GM23338 (cell line): Measurements from ENCODE around the gene ATG2B. TPM values are rescaled to one million over a fixed set of nuclear protein-coding genes. Genes with fewer than 3 reads are reported as not detected.

ENCODE experiments used
- ATAC-seq: fragments of 200-7000 bp; cut with Tn5 transposase; 3 replicates; pipeline ENCODE4 v1.9.1; 2020
- DNase-seq: peaks from one replicate; pipeline ENCODE4 v3.0.0-alpha.2; 2015; ENCODE audit warnings: low spot score
- H2AFZ ChIP-seq: fragments of 200-600 bp; sonication (generic); 2 replicates; pipeline ENCODE4 v1.8.0; 2016; ENCODE audit warnings: antibody characterized with exemption, mild to moderate bottlenecking, moderate library complexity
- H3F3A ChIP-seq: fragments of 200-600 bp; sonication (generic); replicated peaks from 2 replicates; pipeline ENCODE4 v1.8.0; 2017; ENCODE audit warnings: antibody characterized with exemption, mixed run types, low read depth
- H3K27ac ChIP-seq: fragments of 200-600 bp; sonication (generic); 2 replicates; pipeline ENCODE4 v1.6.1; 2016; ENCODE audit warnings: low read depth
- H3K27me3 ChIP-seq: fragments of 200-600 bp; sonication (generic); 2 replicates; pipeline ENCODE4 v1.8.0; 2016; ENCODE audit warnings: mild to moderate bottlenecking, mixed run types, moderate library complexity; ENCODE audit not compliant: insufficient read depth
- H3K36me3 ChIP-seq: fragments of 200-600 bp; sonication (generic); 2 replicates; pipeline ENCODE4 v1.8.0; 2016; ENCODE audit warnings: mild to moderate bottlenecking; ENCODE audit not compliant: insufficient read depth
- H3K4me1 ChIP-seq: fragments of 200-600 bp; sonication (generic); 2 replicates; pipeline ENCODE4 v1.8.0; 2016; ENCODE audit warnings: mild to moderate bottlenecking, moderate library complexity; ENCODE audit not compliant: insufficient read depth
- H3K4me2 ChIP-seq: fragments of 200-600 bp; sonication (generic); 2 replicates; pipeline ENCODE4 v1.7.1; 2017; ENCODE audit warnings: mixed run types
- H3K4me3 ChIP-seq: fragments of 200-600 bp; sonication (generic); 2 replicates; pipeline ENCODE4 v1.6.1; 2016; ENCODE audit warnings: mixed run types
- H3K79me2 ChIP-seq: fragments of 200-600 bp; sonication (generic); replicated peaks from 2 replicates; pipeline ENCODE4 v1.8.0; 2017; ENCODE audit warnings: mild to moderate bottlenecking; ENCODE audit not compliant: insufficient read depth
- H3K9me2 ChIP-seq: fragments of 200-600 bp; sonication (generic); 2 replicates; pipeline ENCODE4 v1.8.0; 2017; ENCODE audit not compliant: insufficient read depth
- H4K20me1 ChIP-seq: fragments of 200-600 bp; sonication (generic); replicated peaks from 2 replicates; pipeline ENCODE4 v1.8.0; 2017; ENCODE audit warnings: mild to moderate bottlenecking; ENCODE audit not compliant: insufficient read depth
- H3K27ac Mint-ChIP-seq: 2 replicates; pipeline ENCODE4 v1.8.0; 2020; ENCODE audit warnings: inconsistent platforms, mild to moderate bottlenecking, moderate library complexity, mixed read lengths
- H3K27me3 Mint-ChIP-seq: 3 replicates; pipeline ENCODE4 v1.8.0; 2022; ENCODE audit warnings: low read depth, mild to moderate bottlenecking, moderate library complexity, mixed read lengths, inconsistent platforms; ENCODE audit not compliant: insufficient read depth, poor library complexity
- H3K36me3 Mint-ChIP-seq: 3 replicates; pipeline ENCODE4 v1.8.0; 2021; ENCODE audit warnings: low read depth, mild to moderate bottlenecking, inconsistent platforms, moderate library complexity, mixed read lengths
- H3K4me1 Mint-ChIP-seq: 3 replicates; pipeline ENCODE4 v1.8.0; 2020; ENCODE audit warnings: mild to moderate bottlenecking, inconsistent platforms, mixed read lengths
- H3K4me3 Mint-ChIP-seq: 3 replicates; pipeline ENCODE4 v1.8.0; 2021; ENCODE audit warnings: moderate library complexity, mild to moderate bottlenecking, inconsistent platforms, mixed read lengths
- H3K9me3 Mint-ChIP-seq: 3 replicates; pipeline ENCODE4 v1.8.0; 2020; ENCODE audit warnings: moderate library complexity, mild to moderate bottlenecking, inconsistent platforms, mixed read lengths
- CREB1 ChIP-seq: fragments of 250-450 bp; sonication (Bioruptor Pico); IDR thresholded peaks from 2 replicates; pipeline ENCODE4 v1.5.0; 2020; ENCODE audit warnings: low read depth, mild to moderate bottlenecking, moderate library complexity
- EZH2 ChIP-seq: fragments of 200-600 bp; sonication (generic); IDR thresholded peaks from one replicate; pipeline ENCODE4 v1.8.0; 2017; ENCODE audit warnings: antibody characterized with exemption, mild to moderate bottlenecking, low read depth; ENCODE audit not compliant: unreplicated experiment
- EZH2phosphoT487 ChIP-seq: fragments of 200-600 bp; sonication (generic); IDR thresholded peaks from one replicate; pipeline ENCODE4 v1.8.1; 2018; ENCODE audit warnings: antibody characterized with exemption; ENCODE audit not compliant: unreplicated experiment
- JUNB ChIP-seq: IDR thresholded peaks from one replicate; pipeline ENCODE4 v1.6.1; 2016; ENCODE audit warnings: antibody characterized with exemption; ENCODE audit not compliant: unreplicated experiment
- ZNF331 ChIP-seq: fragments of 250-450 bp; sonication (Bioruptor Pico); IDR thresholded peaks from 2 replicates; pipeline ENCODE4 v1.5.0; 2020; ENCODE audit warnings: low read depth, mild to moderate bottlenecking, moderate library complexity
- polyA plus RNA-seq: library from polyadenylated mRNA; unstranded; fragments of >200 nt; fragmentation: Nextera tagmentation; extraction: Ambion mirVana; gene quantifications from 2 replicates; pipeline ENCODE4 v1.2.1, GENCODE V29; 2016
- total RNA-seq: library from RNA; depleted of rRNA; stranded (reverse); fragments of >200 nt; shearing (Covaris generic); gene quantifications from 2 replicates; pipeline ENCODE4 v1.2.3, GENCODE V29; 2014
- TF ChIP-seq, protein P1 (sequence below), 2 experiments: fragments of 200-600 bp in 1 of 2; sonication (generic) in 1 of 2; conservative IDR thresholded peaks; 2 replicates each; pipeline versions ENCODE4 v1.5.1 to v1.6.1; 2016 to 2017; ENCODE audit warnings: antibody characterized with exemption in 2 of 2, low read depth in 2 of 2, mild to moderate bottlenecking in 2 of 2, moderate library complexity in 1 of 2
- TF ChIP-seq, protein P2 (sequence below): fragments of 250-450 bp; sonication (Bioruptor Pico); IDR thresholded peaks from 2 replicates; pipeline ENCODE4 v1.5.0; 2020; ENCODE audit warnings: mild to moderate bottlenecking, moderate library complexity
- TF ChIP-seq, protein P3 (sequence below): IDR thresholded peaks from one replicate; pipeline ENCODE4 v1.6.1; 2018; ENCODE audit warnings: antibody characterized with exemption; ENCODE audit not compliant: unreplicated experiment

Gene ATG2B
- total and polyA plus RNA-seq, 2 experiments from 2014 or later, result 3.8 to 15.4 TPM

DNA sequence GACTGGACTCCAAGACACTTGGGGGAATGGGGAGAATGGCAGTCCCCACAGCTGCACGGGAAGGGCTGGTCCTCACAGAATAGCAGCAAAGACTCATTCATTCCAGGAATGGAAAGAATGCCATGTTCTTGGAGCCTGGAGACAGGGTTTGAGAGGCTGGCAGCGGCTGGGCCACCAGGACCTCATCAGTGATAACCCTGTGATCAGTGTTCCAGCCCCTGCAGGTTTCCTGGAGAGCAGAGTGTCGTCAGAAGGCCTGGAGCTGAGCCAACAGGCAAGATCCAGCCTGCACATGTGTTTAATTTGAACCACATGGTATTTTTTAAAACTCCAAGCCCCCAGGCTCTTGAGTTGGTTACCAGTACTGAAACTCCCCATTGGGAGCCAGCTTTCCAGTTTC, 95.8 kb downstream of the ATG2B start (continued):
- TF ChIP-seq, protein P1, sequence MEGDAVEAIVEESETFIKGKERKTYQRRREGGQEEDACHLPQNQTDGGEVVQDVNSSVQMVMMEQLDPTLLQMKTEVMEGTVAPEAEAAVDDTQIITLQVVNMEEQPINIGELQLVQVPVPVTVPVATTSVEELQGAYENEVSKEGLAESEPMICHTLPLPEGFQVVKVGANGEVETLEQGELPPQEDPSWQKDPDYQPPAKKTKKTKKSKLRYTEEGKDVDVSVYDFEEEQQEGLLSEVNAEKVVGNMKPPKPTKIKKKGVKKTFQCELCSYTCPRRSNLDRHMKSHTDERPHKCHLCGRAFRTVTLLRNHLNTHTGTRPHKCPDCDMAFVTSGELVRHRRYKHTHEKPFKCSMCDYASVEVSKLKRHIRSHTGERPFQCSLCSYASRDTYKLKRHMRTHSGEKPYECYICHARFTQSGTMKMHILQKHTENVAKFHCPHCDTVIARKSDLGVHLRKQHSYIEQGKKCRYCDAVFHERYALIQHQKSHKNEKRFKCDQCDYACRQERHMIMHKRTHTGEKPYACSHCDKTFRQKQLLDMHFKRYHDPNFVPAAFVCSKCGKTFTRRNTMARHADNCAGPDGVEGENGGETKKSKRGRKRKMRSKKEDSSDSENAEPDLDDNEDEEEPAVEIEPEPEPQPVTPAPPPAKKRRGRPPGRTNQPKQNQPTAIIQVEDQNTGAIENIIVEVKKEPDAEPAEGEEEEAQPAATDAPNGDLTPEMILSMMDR (conservative IDR thresholded peaks at IDR 0.05; ENCODE audit: low read depth in 2 of 2), result no peak
- TF ChIP-seq CREB1, result no peak
- TF ChIP-seq, protein P2, sequence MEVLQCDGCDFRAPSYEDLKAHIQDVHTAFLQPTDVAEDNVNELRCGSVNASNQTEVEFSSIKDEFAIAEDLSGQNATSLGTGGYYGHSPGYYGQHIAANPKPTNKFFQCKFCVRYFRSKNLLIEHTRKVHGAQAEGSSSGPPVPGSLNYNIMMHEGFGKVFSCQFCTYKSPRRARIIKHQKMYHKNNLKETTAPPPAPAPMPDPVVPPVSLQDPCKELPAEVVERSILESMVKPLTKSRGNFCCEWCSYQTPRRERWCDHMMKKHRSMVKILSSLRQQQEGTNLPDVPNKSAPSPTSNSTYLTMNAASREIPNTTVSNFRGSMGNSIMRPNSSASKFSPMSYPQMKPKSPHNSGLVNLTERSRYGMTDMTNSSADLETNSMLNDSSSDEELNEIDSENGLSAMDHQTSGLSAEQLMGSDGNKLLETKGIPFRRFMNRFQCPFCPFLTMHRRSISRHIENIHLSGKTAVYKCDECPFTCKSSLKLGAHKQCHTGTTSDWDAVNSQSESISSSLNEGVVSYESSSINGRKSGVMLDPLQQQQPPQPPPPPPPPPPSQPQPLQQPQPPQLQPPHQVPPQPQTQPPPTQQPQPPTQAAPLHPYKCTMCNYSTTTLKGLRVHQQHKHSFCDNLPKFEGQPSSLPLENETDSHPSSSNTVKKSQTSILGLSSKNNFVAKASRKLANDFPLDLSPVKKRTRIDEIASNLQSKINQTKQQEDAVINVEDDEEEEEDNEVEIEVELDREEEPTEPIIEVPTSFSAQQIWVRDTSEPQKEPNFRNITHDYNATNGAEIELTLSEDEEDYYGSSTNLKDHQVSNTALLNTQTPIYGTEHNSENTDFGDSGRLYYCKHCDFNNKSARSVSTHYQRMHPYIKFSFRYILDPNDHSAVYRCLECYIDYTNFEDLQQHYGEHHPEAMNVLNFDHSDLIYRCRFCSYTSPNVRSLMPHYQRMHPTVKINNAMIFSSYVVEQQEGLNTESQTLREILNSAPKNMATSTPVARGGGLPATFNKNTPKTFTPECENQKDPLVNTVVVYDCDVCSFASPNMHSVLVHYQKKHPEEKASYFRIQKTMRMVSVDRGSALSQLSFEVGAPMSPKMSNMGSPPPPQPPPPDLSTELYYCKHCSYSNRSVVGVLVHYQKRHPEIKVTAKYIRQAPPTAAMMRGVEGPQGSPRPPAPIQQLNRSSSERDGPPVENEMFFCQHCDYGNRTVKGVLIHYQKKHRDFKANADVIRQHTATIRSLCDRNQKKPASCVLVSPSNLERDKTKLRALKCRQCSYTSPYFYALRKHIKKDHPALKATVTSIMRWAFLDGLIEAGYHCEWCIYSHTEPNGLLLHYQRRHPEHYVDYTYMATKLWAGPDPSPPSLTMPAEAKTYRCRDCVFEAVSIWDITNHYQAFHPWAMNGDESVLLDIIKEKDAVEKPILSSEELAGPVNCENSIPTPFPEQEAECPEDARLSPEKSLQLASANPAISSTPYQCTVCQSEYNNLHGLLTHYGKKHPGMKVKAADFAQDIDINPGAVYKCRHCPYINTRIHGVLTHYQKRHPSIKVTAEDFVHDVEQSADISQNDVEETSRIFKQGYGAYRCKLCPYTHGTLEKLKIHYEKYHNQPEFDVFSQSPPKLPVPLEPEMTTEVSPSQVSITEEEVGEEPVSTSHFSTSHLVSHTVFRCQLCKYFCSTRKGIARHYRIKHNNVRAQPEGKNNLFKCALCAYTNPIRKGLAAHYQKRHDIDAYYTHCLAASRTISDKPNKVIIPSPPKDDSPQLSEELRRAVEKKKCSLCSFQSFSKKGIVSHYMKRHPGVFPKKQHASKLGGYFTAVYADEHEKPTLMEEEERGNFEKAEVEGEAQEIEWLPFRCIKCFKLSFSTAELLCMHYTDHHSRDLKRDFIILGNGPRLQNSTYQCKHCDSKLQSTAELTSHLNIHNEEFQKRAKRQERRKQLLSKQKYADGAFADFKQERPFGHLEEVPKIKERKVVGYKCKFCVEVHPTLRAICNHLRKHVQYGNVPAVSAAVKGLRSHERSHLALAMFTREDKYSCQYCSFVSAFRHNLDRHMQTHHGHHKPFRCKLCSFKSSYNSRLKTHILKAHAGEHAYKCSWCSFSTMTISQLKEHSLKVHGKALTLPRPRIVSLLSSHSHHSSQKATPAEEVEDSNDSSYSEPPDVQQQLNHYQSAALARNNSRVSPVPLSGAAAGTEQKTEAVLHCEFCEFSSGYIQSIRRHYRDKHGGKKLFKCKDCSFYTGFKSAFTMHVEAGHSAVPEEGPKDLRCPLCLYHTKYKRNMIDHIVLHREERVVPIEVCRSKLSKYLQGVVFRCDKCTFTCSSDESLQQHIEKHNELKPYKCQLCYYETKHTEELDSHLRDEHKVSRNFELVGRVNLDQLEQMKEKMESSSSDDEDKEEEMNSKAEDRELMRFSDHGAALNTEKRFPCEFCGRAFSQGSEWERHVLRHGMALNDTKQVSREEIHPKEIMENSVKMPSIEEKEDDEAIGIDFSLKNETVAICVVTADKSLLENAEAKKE (CRISPR knock-in tag), result no peak

GRCh38 chr14:96265383-96266095, 97.6 kb downstream of the ATG2B start:
- no peak overlapping the region for H3K4me3 Mint-ChIP-seq
- H3K36me3 Mint-ChIP-seq, result no peaks in the 10 kb centered on the region; the same call in 2 of the 3 replicates
- no peaks in the 10 kb centered on the region; the same call in 1 of the 3 replicates for H3K9me3 Mint-ChIP-seq
- no peaks in the 10 kb centered on the region for H3K4me1 Mint-ChIP-seq
- Histone ChIP-seq H3K27me3 (no peaks in the 10 kb centered on the region), H3K27ac (no peak overlapping the region), H2AFZ (no peak overlapping the region), H3K4me3 (no peak overlapping the region), H3K4me1 (no peaks in the 10 kb centered on the region), H4K20me1 (no peaks in the 10 kb centered on the region), H3K36me3 (no peaks in the 10 kb centered on the region), H3F3A (no peaks in the 10 kb centered on the region), H3K79me2 (no peaks in the 10 kb centered on the region), H3K4me2 (no peak overlapping the region), H3K9me2 (peaks cover 3% of the 10 kb centered on the region; the same call in 1 of the 2 replicates)
- no peak overlapping the region for H3K27ac Mint-ChIP-seq
- ATAC-seq (no peak), DNase-seq (no peak)
- H3K27me3 Mint-ChIP-seq, result peaks cover 10% of the 10 kb centered on the region
- TF ChIP-seq EZH2phosphoT487 (no peak), ZNF331 (CRISPR knock-in tag) (no peak), EZH2 (no peak), JUNB (no peak)
- TF ChIP-seq, protein P3, sequence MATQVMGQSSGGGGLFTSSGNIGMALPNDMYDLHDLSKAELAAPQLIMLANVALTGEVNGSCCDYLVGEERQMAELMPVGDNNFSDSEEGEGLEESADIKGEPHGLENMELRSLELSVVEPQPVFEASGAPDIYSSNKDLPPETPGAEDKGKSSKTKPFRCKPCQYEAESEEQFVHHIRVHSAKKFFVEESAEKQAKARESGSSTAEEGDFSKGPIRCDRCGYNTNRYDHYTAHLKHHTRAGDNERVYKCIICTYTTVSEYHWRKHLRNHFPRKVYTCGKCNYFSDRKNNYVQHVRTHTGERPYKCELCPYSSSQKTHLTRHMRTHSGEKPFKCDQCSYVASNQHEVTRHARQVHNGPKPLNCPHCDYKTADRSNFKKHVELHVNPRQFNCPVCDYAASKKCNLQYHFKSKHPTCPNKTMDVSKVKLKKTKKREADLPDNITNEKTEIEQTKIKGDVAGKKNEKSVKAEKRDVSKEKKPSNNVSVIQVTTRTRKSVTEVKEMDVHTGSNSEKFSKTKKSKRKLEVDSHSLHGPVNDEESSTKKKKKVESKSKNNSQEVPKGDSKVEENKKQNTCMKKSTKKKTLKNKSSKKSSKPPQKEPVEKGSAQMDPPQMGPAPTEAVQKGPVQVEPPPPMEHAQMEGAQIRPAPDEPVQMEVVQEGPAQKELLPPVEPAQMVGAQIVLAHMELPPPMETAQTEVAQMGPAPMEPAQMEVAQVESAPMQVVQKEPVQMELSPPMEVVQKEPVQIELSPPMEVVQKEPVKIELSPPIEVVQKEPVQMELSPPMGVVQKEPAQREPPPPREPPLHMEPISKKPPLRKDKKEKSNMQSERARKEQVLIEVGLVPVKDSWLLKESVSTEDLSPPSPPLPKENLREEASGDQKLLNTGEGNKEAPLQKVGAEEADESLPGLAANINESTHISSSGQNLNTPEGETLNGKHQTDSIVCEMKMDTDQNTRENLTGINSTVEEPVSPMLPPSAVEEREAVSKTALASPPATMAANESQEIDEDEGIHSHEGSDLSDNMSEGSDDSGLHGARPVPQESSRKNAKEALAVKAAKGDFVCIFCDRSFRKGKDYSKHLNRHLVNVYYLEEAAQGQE, result no peak
